ENCODE results near the gene SMIM7.
A peak's percentile ranks its signal among the peaks of the same experiment; 100 is the strongest.
"Not testable (repeated sequence)": the region's sequence is repeated elsewhere in the genome, so short reads cannot be mapped to it uniquely, and the experiment has no call there.

Gene SMIM7

GRCh38 chr19:16652854-16653253 is 7.1 kb downstream of the SMIM7 start:
- Histone ChIP-seq H3K14ac (ENCODE audit: low read length) (no peak overlapping the region), H2AFZ (ENCODE audit: insufficient read depth, low read length, poor library complexity) (no peak overlapping the region), H3K79me2 (ENCODE audit: control insufficient read depth, insufficient read depth, low read length, poor library complexity) (no peaks in the 10 kb centered on the region), H2BK12ac (ENCODE audit: low read length) (no peak overlapping the region), H3K27ac (ENCODE audit: low read depth, low read length) (no peak overlapping the region), H2AK5ac (ENCODE audit: low read length) (no peak overlapping the region), H3K18ac (ENCODE audit: low read length) (no peak overlapping the region), H2BK120ac (ENCODE audit: insufficient read depth, low read length, poor library complexity) (no peak overlapping the region), H3K79me1 (ENCODE audit: low read length) (no peaks in the 10 kb centered on the region), H3K36me3 (ENCODE audit: control insufficient read depth in 1 of 2, insufficient read depth in 2 of 2, low read length in 2 of 2) (peaks cover 51 to 68% of the 10 kb centered on the region in 2 experiments), H3K4me2 (ENCODE audit: low read length) (no peak overlapping the region), H3K9me3 (ENCODE audit: insufficient read depth, low read depth, low read length) (peaks cover 2% of the 10 kb centered on the region), H2BK5ac (ENCODE audit: low read depth, low read length, poor library complexity) (no peak overlapping the region), H4K12ac (ENCODE audit: low read depth, low read length) (no peak overlapping the region), H3K23ac (ENCODE audit: low read length) (no peak overlapping the region), H3K27me3 (ENCODE audit: insufficient read depth, low read length) (no peaks in the 10 kb centered on the region), H3K4me1 (ENCODE audit: control insufficient read depth in 1 of 2, insufficient read depth in 2 of 2, low read length in 2 of 2) (no peaks in the 10 kb centered on the region), H3K4ac (ENCODE audit: low read depth, low read length) (no peak overlapping the region), H3K9ac (ENCODE audit: low read length) (no peak overlapping the region), H4K91ac (ENCODE audit: low read depth, low read length) (no peak overlapping the region), H3K4me3 (ENCODE audit: low read depth, low read length) (no peak overlapping the region), H4K8ac (ENCODE audit: low read depth, low read length) (no peak overlapping the region)
- WGBS (ENCODE audit: extremely low coverage, insufficient coverage, insufficient read length): no CpG with 5 or more reads among the region's 7 CpGs
- DNase-seq: no peak

DNA sequence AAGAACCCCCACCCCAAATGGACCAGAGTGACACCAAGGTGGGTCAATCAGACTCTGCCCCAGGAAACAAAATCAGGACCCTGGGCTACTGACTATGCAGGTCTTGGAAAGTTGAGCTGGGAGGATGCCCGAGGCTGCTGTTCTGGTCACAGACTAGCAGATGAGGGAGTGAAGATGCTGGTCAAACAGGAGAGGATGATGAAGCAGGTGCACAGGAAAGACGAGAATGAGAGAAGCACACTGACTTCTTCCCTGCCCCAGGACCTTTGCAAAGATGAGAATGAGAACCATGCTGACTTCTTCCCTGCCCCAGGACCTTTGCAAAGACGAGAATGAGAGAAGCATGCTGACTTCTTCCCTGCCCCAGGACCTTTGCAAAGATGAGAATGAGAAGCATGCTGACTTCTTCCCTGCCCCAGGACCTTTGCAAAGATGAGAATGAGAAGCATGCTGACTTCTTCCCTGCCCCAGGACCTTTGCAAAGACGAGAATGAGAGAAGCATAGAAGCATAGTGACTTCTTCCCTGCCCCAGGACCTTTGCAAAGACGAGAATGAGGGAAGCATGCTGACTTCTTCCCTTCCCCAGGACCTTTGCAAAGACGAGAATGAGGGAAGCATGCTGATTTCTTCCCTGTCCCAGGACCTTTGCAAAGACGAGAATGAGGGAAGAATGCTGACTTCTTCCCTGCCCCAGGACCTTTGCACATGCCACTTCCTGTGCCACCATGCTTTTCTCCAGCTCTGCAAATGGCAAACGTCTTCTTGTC is 8.3 kb downstream of the SMIM7 start:
- H3K4ac ChIP-seq (ENCODE audit: low read depth, low read length); H3K79me2 ChIP-seq (ENCODE audit: control insufficient read depth, insufficient read depth, low read length, poor library complexity); H4K91ac ChIP-seq (ENCODE audit: low read depth, low read length); H3K9ac ChIP-seq (ENCODE audit: low read length); H3K27ac ChIP-seq (ENCODE audit: low read depth, low read length); H2AFZ ChIP-seq (ENCODE audit: insufficient read depth, low read length, poor library complexity); H3K4me2 ChIP-seq (ENCODE audit: low read length); H3K14ac ChIP-seq (ENCODE audit: low read length); H2BK120ac ChIP-seq (ENCODE audit: insufficient read depth, low read length, poor library complexity); H3K9me3 ChIP-seq (ENCODE audit: insufficient read depth, low read depth, low read length); H3K79me1 ChIP-seq (ENCODE audit: low read length); H3K4me1 ChIP-seq (ENCODE audit: control insufficient read depth in 1 of 2, insufficient read depth in 2 of 2, low read length in 2 of 2); H4K8ac ChIP-seq (ENCODE audit: low read depth, low read length); H3K27me3 ChIP-seq (ENCODE audit: insufficient read depth, low read length); H2BK5ac ChIP-seq (ENCODE audit: low read depth, low read length, poor library complexity); H2AK5ac ChIP-seq (ENCODE audit: low read length); H3K18ac ChIP-seq (ENCODE audit: low read length); H3K4me3 ChIP-seq (ENCODE audit: low read depth, low read length); H2BK12ac ChIP-seq (ENCODE audit: low read length); H3K23ac ChIP-seq (ENCODE audit: low read length); H4K12ac ChIP-seq (ENCODE audit: low read depth, low read length): not testable (repeated sequence)
- no CpG with 5 or more reads among the region's 8 CpGs for WGBS (ENCODE audit: extremely low coverage, insufficient coverage, insufficient read length)
- H3K36me3 ChIP-seq (ENCODE audit: control insufficient read depth in 1 of 2, insufficient read depth in 2 of 2, low read length in 2 of 2): peaks cover 47 to 66% of the 10 kb centered on the region in 2 experiments
- peak; percentile 75 to 81 for DNase-seq

GRCh38 chr19:16650821-16651220 is 9.1 kb downstream of the SMIM7 start:
- Histone ChIP-seq H3K4me3 (ENCODE audit: low read depth, low read length) (no peak overlapping the region), H3K18ac (ENCODE audit: low read length) (no peak overlapping the region), H3K27ac (ENCODE audit: low read depth, low read length) (no peak overlapping the region), H3K4me2 (ENCODE audit: low read length) (no peak overlapping the region), H3K79me2 (ENCODE audit: control insufficient read depth, insufficient read depth, low read length, poor library complexity) (no peaks in the 10 kb centered on the region), H2AK5ac (ENCODE audit: low read length) (no peak overlapping the region), H3K36me3 (ENCODE audit: control insufficient read depth in 1 of 2, insufficient read depth in 2 of 2, low read length in 2 of 2) (peaks cover 42 to 64% of the 10 kb centered on the region in 2 experiments), H3K27me3 (ENCODE audit: insufficient read depth, low read length) (no peaks in the 10 kb centered on the region), H3K79me1 (ENCODE audit: low read length) (no peaks in the 10 kb centered on the region), H4K91ac (ENCODE audit: low read depth, low read length) (no peak overlapping the region), H3K9ac (ENCODE audit: low read length) (no peak overlapping the region), H4K8ac (ENCODE audit: low read depth, low read length) (no peak overlapping the region), H2AFZ (ENCODE audit: insufficient read depth, low read length, poor library complexity) (no peak overlapping the region), H2BK5ac (ENCODE audit: low read depth, low read length, poor library complexity) (no peak overlapping the region), H2BK12ac (ENCODE audit: low read length) (no peak overlapping the region), H4K12ac (ENCODE audit: low read depth, low read length) (no peak overlapping the region), H3K4me1 (ENCODE audit: control insufficient read depth in 1 of 2, insufficient read depth in 2 of 2, low read length in 2 of 2) (no peaks in the 10 kb centered on the region), H3K4ac (ENCODE audit: low read depth, low read length) (no peak overlapping the region), H2BK120ac (ENCODE audit: insufficient read depth, low read length, poor library complexity) (no peak overlapping the region), H3K14ac (ENCODE audit: low read length) (no peak overlapping the region), H3K23ac (ENCODE audit: low read length) (no peak overlapping the region), H3K9me3 (ENCODE audit: insufficient read depth, low read depth, low read length) (peaks cover 2% of the 10 kb centered on the region)
- no CpG with 5 or more reads among the region's 2 CpGs for WGBS (ENCODE audit: extremely low coverage, insufficient coverage, insufficient read length)
- DNase-seq: no peak

GRCh38 chr19:16649734-16650133 is 10.2 kb downstream of the SMIM7 start:
- Histone ChIP-seq H2BK120ac (ENCODE audit: insufficient read depth, low read length, poor library complexity) (no peak overlapping the region), H3K79me1 (ENCODE audit: low read length) (no peaks in the 10 kb centered on the region), H3K14ac (ENCODE audit: low read length) (no peak overlapping the region), H3K23ac (ENCODE audit: low read length) (no peak overlapping the region), H3K79me2 (ENCODE audit: control insufficient read depth, insufficient read depth, low read length, poor library complexity) (no peaks in the 10 kb centered on the region), H3K18ac (ENCODE audit: low read length) (no peak overlapping the region), H3K4me2 (ENCODE audit: low read length) (no peak overlapping the region), H3K9me3 (ENCODE audit: insufficient read depth, low read depth, low read length) (peaks cover 2% of the 10 kb centered on the region), H2AFZ (ENCODE audit: insufficient read depth, low read length, poor library complexity) (no peak overlapping the region), H3K9ac (ENCODE audit: low read length) (no peak overlapping the region), H3K27ac (ENCODE audit: low read depth, low read length) (no peak overlapping the region), H3K4me1 (ENCODE audit: control insufficient read depth in 1 of 2, insufficient read depth in 2 of 2, low read length in 2 of 2) (no peaks in the 10 kb centered on the region), H4K91ac (ENCODE audit: low read depth, low read length) (no peak overlapping the region), H4K12ac (ENCODE audit: low read depth, low read length) (no peak overlapping the region), H4K8ac (ENCODE audit: low read depth, low read length) (no peak overlapping the region), H3K27me3 (ENCODE audit: insufficient read depth, low read length) (no peaks in the 10 kb centered on the region), H2BK12ac (ENCODE audit: low read length) (no peak overlapping the region), H3K4me3 (ENCODE audit: low read depth, low read length) (no peak overlapping the region), H2BK5ac (ENCODE audit: low read depth, low read length, poor library complexity) (no peak overlapping the region), H3K4ac (ENCODE audit: low read depth, low read length) (no peak overlapping the region), H3K36me3 (ENCODE audit: control insufficient read depth in 1 of 2, insufficient read depth in 2 of 2, low read length in 2 of 2) (peaks cover 43 to 64% of the 10 kb centered on the region in 2 experiments), H2AK5ac (ENCODE audit: low read length) (no peak overlapping the region)
- no peak for DNase-seq
- no CpG with 5 or more reads among the region's 9 CpGs for WGBS (ENCODE audit: extremely low coverage, insufficient coverage, insufficient read length)

Data from trophoblast cell (in vitro differentiated cells and primary cell).